ENCODE results near the gene FILIP1L.

DNA sequence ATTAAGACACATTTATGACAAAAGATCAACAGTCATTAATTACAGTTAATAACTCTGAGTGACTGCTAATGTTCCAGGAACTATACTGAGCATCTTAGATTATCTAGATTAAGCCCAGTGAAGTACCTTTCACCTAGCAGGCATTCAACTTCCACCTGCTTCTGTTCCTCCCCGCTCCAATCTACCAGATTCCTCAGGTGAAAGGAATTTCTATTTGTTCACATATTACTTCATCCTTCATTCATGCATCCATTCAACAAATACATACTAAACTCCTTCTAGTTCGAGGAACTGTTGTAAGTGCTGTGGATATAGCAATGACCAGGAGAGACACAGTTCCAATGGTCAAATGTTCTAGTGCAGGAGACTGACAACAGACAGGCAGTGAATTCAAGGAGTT is 139.3 kb downstream of the FILIP1L start:
- TF ChIP-seq, protein P1, sequence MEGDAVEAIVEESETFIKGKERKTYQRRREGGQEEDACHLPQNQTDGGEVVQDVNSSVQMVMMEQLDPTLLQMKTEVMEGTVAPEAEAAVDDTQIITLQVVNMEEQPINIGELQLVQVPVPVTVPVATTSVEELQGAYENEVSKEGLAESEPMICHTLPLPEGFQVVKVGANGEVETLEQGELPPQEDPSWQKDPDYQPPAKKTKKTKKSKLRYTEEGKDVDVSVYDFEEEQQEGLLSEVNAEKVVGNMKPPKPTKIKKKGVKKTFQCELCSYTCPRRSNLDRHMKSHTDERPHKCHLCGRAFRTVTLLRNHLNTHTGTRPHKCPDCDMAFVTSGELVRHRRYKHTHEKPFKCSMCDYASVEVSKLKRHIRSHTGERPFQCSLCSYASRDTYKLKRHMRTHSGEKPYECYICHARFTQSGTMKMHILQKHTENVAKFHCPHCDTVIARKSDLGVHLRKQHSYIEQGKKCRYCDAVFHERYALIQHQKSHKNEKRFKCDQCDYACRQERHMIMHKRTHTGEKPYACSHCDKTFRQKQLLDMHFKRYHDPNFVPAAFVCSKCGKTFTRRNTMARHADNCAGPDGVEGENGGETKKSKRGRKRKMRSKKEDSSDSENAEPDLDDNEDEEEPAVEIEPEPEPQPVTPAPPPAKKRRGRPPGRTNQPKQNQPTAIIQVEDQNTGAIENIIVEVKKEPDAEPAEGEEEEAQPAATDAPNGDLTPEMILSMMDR (conservative IDR thresholded peaks at IDR 0.05; ENCODE audit: low read length), result no peak
- TF ChIP-seq EZH2phosphoT487 (IDR thresholded peaks at IDR 0.05; ENCODE audit: borderline replicate concordance, low read depth, low read length), result no peak
